Ishikawa (cell line): ENCODE measurements around the gene UST.

Experiments used
- CEBPB ChIP-seq: IDR thresholded peaks from 2 replicates; pipeline ENCODE4 v1.6.1; 2012
- CREB1 ChIP-seq: IDR thresholded peaks from 2 replicates; pipeline ENCODE4 v1.6.1; 2012; ENCODE audit warnings: low read depth
- EGR1 ChIP-seq: IDR thresholded peaks from 2 replicates; pipeline ENCODE4 v1.6.1; 2012
- EP300 ChIP-seq: IDR thresholded peaks from 2 replicates; pipeline ENCODE4 v1.6.1; 2012; ENCODE audit warnings: borderline replicate concordance
- FOXM1 ChIP-seq: IDR thresholded peaks from 2 replicates; pipeline ENCODE4 v1.6.1; 2012; ENCODE audit warnings: low read depth, borderline replicate concordance
- NFIC ChIP-seq: IDR thresholded peaks from 2 replicates; pipeline ENCODE4 v1.6.1; 2012
- RAD21 ChIP-seq: IDR thresholded peaks from 2 replicates; pipeline ENCODE4 v1.6.1; 2012; ENCODE audit warnings: low read depth
- TAF1 ChIP-seq: IDR thresholded peaks from 2 replicates; pipeline ENCODE4 v1.6.1; 2012; ENCODE audit warnings: low read depth, mild to moderate bottlenecking
- TCF12 ChIP-seq: IDR thresholded peaks from 2 replicates; pipeline ENCODE4 v1.6.1; 2012; ENCODE audit warnings: low read depth
- TEAD4 ChIP-seq: IDR thresholded peaks from 2 replicates; pipeline ENCODE4 v1.6.1; 2012
- YY1 ChIP-seq: IDR thresholded peaks from 2 replicates; pipeline ENCODE4 v1.6.1; 2012; ENCODE audit warnings: low read depth
- ZBTB7A ChIP-seq: IDR thresholded peaks from 2 replicates; pipeline ENCODE4 v1.6.1; 2012; ENCODE audit warnings: low read depth
- TF ChIP-seq, protein P1 (sequence below): IDR thresholded peaks from 2 replicates; pipeline ENCODE4 v1.6.1; 2012
- TF ChIP-seq, protein P2 (sequence below): IDR thresholded peaks from 2 replicates; pipeline ENCODE4 v1.6.1; 2012; ENCODE audit warnings: low read depth, mild to moderate bottlenecking
- TF ChIP-seq, protein P3 (sequence below): IDR thresholded peaks from 2 replicates; pipeline ENCODE4 v1.6.1; 2012

Gene UST

DNA sequence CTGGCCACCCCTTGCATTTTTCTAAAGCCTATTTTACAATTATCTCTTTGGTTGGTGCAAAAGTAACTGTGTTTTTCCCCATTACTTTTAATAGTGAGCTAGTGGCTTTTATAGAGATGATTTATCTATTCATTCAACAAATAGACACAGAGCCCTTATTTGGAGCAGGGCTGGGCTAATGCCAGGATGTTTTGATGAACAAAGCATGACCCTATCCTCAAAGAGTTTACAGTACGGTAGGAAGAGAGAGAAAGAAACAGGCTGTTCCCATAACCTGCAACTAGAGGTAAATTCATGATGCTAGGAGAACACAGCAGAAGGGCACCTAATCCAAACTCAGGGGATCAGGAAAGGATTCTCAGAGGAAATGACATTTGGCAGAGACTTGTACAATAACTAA is 37.3 kb upstream of the UST start:
- TF ChIP-seq CREB1, result no peak
- TF ChIP-seq, protein P1, sequence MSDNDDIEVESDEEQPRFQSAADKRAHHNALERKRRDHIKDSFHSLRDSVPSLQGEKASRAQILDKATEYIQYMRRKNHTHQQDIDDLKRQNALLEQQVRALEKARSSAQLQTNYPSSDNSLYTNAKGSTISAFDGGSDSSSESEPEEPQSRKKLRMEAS, result no peak
- no peak for TF ChIP-seq EGR1
- TF ChIP-seq TAF1, result no peak
- TF ChIP-seq CEBPB, result no peak
- TF ChIP-seq TCF12, result no peak
- TF ChIP-seq ZBTB7A, result no peak
- TF ChIP-seq YY1, result no peak
- no peak for TF ChIP-seq EP300
- no peak for TF ChIP-seq FOXM1
- TF ChIP-seq RAD21, result no peak
- TF ChIP-seq, protein P2, sequence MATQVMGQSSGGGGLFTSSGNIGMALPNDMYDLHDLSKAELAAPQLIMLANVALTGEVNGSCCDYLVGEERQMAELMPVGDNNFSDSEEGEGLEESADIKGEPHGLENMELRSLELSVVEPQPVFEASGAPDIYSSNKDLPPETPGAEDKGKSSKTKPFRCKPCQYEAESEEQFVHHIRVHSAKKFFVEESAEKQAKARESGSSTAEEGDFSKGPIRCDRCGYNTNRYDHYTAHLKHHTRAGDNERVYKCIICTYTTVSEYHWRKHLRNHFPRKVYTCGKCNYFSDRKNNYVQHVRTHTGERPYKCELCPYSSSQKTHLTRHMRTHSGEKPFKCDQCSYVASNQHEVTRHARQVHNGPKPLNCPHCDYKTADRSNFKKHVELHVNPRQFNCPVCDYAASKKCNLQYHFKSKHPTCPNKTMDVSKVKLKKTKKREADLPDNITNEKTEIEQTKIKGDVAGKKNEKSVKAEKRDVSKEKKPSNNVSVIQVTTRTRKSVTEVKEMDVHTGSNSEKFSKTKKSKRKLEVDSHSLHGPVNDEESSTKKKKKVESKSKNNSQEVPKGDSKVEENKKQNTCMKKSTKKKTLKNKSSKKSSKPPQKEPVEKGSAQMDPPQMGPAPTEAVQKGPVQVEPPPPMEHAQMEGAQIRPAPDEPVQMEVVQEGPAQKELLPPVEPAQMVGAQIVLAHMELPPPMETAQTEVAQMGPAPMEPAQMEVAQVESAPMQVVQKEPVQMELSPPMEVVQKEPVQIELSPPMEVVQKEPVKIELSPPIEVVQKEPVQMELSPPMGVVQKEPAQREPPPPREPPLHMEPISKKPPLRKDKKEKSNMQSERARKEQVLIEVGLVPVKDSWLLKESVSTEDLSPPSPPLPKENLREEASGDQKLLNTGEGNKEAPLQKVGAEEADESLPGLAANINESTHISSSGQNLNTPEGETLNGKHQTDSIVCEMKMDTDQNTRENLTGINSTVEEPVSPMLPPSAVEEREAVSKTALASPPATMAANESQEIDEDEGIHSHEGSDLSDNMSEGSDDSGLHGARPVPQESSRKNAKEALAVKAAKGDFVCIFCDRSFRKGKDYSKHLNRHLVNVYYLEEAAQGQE, result no peak
- TF ChIP-seq TEAD4, result no peak
- no peak for TF ChIP-seq NFIC
- TF ChIP-seq, protein P3, sequence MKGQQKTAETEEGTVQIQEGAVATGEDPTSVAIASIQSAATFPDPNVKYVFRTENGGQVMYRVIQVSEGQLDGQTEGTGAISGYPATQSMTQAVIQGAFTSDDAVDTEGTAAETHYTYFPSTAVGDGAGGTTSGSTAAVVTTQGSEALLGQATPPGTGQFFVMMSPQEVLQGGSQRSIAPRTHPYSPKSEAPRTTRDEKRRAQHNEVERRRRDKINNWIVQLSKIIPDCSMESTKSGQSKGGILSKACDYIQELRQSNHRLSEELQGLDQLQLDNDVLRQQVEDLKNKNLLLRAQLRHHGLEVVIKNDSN, result no peak

DNA sequence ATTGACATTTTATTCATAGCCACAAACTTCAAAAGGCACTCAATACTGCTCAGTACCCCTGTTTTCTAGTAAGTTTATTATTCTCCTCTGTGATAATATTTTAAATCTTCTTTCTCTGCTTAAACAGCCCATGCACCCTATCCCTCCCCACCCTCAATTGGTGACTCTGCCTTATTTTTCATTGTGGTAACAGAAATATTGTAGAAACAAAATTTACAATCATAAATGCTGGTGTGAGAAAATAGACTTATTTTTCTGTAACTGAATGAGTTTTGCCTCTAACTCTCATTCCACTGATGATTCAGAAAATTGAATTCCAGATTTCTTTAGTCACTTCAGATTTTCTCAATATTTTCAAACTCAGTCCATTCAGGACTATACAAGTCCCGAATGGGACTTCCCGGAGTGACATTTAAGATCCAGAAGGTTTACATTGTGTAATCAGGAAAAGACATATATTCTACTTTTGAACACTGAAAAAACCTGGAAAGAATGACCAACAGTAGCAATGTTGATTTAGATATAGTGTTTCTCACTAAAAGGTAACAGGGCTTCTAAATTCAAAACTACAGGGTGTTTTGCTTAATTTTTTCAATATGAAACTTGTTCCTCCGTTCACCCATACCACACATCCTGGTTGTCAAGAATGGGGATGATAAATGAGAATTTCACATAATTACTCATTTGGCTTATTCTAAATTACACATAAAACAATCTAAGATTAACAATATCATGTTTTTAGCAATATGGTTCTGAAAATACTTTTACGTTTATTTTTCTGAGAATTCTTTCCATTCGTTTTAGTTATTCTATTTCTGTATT is 34.8 kb upstream of the UST start:
- TF ChIP-seq TEAD4 (no peak), FOXM1 (no peak)

DNA sequence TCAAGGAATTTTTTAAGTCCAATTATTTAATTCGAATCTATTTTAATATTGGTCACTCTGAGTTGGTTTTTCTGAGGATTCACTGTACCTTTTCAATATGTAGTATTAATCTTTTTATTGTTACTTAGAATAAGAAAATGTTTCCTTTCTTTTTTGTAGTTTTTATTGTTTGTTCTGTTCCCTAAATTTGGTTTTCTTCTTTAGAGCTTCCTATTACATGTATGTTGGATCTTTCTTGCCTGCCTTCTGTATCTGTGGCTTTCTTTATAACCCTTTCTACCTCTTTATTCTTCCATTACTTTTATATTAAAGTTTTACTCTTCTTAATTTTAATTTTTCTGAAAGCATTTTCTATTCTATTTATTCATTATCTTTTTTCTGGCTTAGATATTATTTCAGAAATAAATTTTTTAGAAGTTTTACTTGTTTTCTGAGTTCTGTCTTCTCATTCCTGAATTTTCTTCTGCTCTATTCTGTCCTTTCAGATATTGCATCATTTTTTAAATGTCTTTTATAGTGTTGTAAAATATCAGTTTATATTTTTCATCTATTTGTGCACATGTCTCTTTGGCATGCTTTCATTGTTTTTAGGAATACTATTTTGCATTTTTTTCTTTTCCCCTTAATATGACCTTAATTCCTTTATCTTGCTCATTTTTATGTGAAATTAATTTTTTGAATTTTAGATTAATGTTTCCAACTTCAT is 33.6 kb upstream of the UST start:
- TF ChIP-seq CEBPB, result no peak
- TF ChIP-seq, protein P3, result no peak

DNA sequence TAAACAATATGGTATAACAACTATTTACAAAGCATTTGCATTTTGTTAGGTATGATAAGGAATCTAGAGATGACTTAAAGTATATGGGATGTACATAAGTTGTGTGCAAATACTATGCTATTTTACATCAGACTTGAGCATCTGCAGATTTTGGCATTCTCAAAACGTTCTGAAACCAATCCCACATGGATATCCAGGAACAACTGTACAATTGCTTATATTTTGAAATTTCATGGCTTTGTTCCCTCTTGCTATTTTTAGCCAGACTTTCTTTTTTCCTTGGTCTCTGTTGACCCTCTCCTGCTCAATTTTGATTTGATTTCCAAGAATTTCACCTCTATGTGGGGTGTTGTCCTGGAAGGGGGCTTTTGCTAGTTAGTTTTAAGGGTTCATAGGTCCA is 32.9 kb upstream of the UST start:
- TF ChIP-seq RAD21 (no peak), EP300 (no peak), TAF1 (no peak), EGR1 (no peak), TEAD4 (no peak), YY1 (no peak), FOXM1 (no peak), ZBTB7A (no peak)
- TF ChIP-seq, protein P1, result no peak
- TF ChIP-seq, protein P2, result no peak

DNA sequence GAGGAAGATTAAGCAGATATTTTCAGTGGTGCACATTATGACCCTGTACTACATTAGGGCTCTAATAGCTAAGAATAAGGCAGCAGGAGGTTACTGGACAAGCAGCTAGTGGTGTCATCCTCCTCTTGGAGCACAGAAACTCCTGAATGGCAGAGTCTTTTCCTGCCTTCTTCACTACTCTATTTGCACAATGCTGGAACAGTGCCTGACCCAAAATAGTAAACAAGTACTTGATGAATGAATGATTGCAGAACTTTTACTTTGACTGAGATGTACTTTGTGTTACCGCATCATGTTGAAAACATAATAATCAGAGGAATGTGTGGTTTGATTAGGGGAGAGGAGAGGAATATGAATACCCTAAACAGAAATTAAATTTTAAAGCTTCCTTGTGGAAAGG is 30.0 kb upstream of the UST start:
- TF ChIP-seq NFIC (no peak), CREB1 (no peak), CEBPB (no peak), ZBTB7A (no peak), EP300 (no peak), RAD21 (no peak), TAF1 (no peak), TCF12 (no peak), YY1 (no peak), EGR1 (no peak), FOXM1 (no peak), TEAD4 (no peak)
- TF ChIP-seq, protein P3, result no peak
- TF ChIP-seq, protein P1, result no peak
- TF ChIP-seq, protein P2, result no peak
